HPDE6-E6E7 (cell line): ENCODE measurements around the gene NBAS.
"Not testable (repeated sequence)": the region's sequence is repeated elsewhere in the genome, so short reads cannot be mapped to it uniquely, and the experiment has no call there.

ENCODE experiments used
- DNase-seq: peaks from one replicate; pipeline ENCODE4 v3.0.0; 2011; ENCODE audit warnings: missing footprints; ENCODE audit errors: extremely low spot score

Gene NBAS

GRCh38 chr2:15212249-15212648, 348.9 kb downstream of the NBAS start:
- no peak for DNase-seq

GRCh38 chr2:15210542-15210941, 350.6 kb downstream of the NBAS start:
- not testable (repeated sequence) for DNase-seq

GRCh38 chr2:15206419-15206818, 354.7 kb downstream of the NBAS start:
- DNase-seq = no peak

GRCh38 chr2:15205562-15205961, 355.6 kb downstream of the NBAS start:
- no peak for DNase-seq

- DNase-seq = no peak
These were observed 360.1 kb downstream of the NBAS start for GRCh38 chr2:15201009-15201408.

DNA sequence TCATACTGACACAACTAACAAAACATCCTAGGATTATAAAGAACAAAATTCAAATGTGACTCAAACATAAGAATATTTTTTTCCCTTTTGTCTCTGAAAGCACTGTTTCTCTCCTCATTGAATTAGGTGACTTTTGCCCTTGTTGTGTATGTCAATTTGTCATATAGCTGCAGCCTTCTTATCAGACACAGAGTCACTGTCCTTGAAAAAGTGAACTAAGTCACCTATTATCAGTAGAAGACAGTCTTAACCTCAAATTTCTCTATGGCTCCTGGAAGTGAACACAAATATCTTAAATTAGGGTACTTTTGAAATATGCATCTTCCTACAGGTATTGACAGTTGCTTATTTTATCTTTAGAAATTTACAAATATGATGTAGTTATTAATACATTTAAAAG, 360.6 kb downstream of the NBAS start:
- DNase-seq = no peak

DNA sequence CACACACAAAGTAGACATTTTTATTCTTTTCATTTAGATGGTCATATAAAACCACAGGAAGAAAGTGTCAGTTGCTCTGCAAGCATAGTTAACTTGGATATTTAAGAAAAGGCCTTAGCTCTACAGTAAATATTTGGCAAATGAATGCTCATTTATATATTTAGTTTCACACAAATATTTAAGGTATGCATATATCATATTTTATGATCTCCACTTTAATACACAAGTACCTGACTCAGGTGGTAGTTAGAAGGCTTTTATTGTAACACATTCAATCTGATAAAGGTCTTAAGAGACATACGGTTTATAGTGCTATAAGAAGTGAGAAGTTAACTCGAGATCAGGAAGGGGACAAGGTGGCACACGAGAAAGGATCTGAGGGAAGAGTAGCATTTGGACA, 363.1 kb downstream of the NBAS start:
- no peak for DNase-seq

GRCh38 chr2:15195813-15196212, 365.3 kb downstream of the NBAS start:
- no peak for DNase-seq

DNA sequence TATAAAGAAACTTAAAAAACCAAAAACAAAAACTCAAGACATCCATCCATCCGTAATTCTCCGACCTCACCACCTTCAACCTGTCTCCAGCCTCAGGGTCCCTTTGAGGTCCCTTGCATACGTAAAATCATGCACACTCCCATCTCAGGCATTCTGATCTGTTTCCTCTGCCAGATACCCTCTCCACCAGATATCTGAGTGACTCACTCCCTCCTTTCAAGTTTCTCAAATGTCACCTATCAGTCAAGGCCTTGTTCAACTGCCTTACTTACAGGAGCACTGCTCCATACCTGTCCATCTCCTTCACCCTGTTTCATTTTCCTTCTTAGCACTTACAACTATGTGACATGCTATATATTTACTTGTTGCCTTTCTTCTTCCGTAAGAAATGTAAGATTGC, 369.3 kb downstream of the NBAS start:
- DNase-seq = no peak

DNA sequence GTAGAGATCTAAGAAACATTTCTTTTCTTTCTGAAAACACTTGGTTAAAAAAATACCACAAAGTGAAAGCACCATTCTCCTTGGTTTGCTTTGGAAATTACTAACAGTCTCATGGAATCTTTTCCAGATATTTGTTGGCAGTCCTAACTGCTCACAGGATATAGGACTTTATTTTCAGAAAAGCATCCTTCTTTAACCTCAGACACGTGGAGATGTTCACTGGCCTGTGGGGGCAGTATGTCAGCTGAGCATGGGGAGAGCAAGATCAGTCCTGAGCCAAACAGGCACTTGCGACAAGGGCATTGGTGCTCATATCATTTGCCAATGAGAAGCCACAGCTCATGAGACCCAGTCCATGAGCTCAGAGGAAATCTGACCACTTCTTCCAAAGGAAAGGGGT, 371.9 kb downstream of the NBAS start:
- no peak for DNase-seq

GRCh38 chr2:15187702-15188101, 373.4 kb downstream of the NBAS start:
- no peak for DNase-seq

- no peak for DNase-seq
These were observed 375.0 kb downstream of the NBAS start for GRCh38 chr2:15186118-15186517.

- no peak for DNase-seq
These were observed 376.6 kb downstream of the NBAS start for GRCh38 chr2:15184491-15184890.

- no peak for DNase-seq
These were observed 378.9 kb downstream of the NBAS start for GRCh38 chr2:15182275-15182674.

GRCh38 chr2:15181092-15181745, 379.9 kb downstream of the NBAS start:
- no peak for DNase-seq

DNA sequence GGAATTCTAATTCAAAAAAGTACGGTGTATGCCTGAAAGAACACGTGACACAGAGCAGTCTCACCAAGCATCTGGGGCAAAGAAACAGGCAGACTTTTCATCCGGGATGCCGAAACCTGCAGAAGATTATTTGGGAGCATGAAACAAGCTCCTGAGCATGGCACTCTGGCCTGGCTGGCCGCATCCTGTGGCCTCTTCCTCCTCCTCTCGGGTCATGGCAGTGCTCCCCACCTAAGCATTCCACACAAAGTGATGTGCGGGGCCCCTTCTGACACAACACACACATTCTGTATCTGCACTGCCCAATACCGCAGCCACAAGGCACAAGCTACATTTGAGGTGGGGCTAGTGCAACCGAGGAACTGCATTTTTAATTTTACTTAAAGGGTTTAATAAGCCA, 380.8 kb downstream of the NBAS start:
- DNase-seq = no peak

DNA sequence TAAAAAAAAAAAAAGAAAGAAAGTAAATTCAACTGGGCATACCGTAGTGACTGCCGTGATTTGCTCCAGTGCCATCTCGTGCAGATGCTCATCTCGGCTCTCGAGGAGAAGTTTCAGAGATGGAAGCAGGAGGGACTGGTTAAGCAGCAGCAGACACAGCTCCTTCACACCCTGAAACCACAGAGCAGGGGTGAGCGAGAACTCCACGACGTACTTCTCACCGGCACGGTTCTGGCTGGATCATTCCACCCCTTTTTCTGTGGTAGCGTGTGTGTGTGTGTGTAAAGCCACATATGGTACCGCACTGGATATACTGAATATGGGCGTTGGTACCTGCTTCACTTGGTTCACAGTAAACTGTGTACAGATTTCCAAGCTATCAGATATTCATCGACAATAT, 382.2 kb downstream of the NBAS start:
- DNase-seq = no peak

GRCh38 chr2:15177103-15177502, 384.0 kb downstream of the NBAS start:
- no peak for DNase-seq

GRCh38 chr2:15176604-15177003, 384.5 kb downstream of the NBAS start:
- DNase-seq = no peak

DNA sequence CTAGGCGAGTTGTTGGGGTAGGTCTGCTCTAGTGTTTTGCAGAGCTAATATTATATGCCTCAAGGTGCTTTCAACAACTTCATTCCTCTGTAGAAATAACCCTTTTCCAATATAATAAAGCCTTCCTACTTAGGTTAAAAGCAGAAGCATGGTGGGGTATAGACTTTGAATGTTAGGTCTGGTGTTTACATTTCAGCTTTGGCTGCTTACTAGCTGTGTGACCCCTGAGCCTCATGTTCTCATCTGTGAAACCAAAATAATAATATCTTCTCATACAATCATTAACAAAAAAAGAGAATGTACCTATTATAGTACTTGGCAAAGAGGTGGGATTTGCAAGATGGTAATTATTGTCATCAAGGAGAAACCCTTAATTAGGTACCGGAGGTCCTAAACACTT, 386.6 kb downstream of the NBAS start:
- no peak for DNase-seq

- DNase-seq = no peak
These were observed 387.6 kb downstream of the NBAS start for GRCh38 chr2:15173501-15173900.

DNA sequence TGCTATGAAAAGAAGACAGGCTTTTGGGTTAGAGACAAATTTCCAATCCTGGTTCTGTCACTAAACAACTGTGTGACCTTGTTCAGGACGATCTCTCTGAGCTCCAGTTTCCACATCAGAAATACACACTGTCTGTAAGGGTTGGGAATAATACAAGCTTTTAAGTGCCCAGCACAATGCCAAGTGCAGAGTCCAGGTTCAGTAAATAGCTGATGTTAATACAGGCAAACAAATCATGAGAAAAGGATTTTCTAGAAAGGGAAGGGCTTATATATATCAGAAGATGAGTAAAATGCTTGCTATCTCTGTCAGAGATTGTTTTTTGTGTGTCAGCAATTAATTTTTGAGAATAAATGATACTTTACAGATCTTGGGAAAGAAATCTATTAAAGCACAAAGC, 388.3 kb downstream of the NBAS start:
- no peak for DNase-seq

GRCh38 chr2:15170070-15170775, 390.9 kb downstream of the NBAS start:
- peak; percentile 40 for DNase-seq
